T-helper 22 cell (primary cell): ENCODE data around the gene ELAVL3.

Source experiments
- DNase-seq: peaks from one replicate; pipeline ENCODE4 v3.0.0-alpha.2; 2020; ENCODE audit warnings: low read depth

Gene ELAVL3

GRCh38 chr19:11480715-11481533 lies at the start of gene ELAVL3:
Gene ELAVL3 (minus strand): TSS chr19:11481046. CDS start chr19:11480608, 438 bp downstream.
- DNase-seq = no peak

DNA sequence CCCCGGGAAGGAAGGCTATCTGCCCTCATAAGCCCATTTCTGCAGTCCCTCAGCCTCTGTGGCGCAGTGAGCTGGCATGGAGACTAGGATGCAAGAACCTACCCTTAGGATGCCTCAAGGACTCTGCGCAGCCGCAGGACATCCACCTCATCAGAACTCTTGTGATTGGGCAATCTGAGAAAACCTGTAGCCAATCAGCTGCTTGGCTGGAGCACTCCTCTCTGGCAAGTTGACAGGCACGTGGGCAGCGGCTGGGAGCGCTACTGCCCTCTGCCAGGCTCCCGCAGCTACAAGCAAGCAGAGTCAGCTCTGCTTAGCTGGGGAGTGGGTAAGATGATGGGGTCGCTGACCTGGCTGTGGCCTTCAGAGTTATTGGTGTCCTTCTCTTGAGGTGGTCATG lies 49.6 kb upstream of the ELAVL3 start:
- no peak for DNase-seq

DNA sequence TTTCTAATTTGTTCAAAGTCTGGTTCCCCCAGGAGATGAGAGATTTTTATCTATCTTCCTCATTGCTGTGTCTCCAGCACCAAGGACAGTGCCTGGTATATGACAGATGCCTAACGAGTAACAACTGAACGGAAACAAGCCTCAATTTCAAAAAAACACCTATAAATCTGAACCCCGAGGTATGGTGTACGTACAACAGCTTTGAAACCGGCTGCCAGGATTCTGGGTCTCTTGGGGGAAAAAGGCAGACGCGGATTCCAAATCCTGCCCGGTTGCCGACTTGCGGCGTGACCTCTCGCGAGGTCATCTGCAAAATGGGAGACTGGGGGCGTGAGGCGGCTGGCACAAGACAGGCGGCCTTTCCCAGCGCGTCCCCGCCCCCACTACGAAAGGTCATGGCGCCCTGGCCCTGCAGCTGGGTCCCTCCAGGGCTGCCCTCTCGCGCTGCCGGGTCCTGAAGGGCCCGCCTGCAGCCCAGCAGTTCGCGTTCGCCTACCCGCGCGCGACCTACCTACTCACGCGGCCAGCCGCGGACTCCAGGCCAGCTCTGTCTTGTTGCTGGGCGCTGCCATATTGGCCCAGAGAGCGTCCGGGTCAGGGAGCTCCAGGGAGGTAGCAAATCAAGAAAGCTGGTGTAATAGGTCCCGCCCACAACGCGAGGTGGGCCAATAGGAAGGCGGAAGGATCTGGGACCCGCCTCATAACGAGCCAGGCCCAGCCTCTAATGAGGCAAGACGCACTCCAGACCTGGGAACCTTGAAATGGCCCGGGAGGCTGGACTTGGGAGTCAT lies 47.9 kb upstream of the ELAVL3 start, which contains the start of gene ECSIT:
ECSIT (minus strand) TSS at position 584 of the 791 bp plus-strand sequence. CDS start 9,964 bp downstream, outside the sequence.
- DNase-seq = peak; percentile 80

- no peak for DNase-seq
These were observed 38.3 kb upstream of the ELAVL3 start for GRCh38 chr19:11519138-11519537.

DNA sequence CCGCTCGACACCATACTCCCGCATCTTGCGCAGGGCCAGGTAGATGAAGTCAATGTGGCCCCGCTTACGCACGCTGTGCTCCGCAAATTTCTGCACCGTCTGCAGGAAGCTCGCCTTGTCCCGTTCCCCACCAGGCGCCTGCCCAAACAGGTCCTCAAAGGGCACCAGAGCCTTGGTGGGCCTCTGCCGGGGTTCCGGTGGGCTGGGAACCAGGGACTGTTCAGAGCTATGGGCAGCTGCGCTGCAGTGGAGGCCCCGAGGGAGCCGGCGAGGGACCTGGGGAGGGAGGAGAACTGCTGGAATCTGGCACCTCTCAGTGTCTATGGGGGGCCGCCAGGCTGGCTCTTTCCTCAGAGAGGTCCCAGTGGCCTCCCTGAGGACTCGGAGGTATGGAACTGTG lies 33.1 kb upstream of the ELAVL3 start:
- DNase-seq = no peak

- DNase-seq = no peak
These were observed 29.6 kb upstream of the ELAVL3 start for GRCh38 chr19:11510444-11510843.

DNA sequence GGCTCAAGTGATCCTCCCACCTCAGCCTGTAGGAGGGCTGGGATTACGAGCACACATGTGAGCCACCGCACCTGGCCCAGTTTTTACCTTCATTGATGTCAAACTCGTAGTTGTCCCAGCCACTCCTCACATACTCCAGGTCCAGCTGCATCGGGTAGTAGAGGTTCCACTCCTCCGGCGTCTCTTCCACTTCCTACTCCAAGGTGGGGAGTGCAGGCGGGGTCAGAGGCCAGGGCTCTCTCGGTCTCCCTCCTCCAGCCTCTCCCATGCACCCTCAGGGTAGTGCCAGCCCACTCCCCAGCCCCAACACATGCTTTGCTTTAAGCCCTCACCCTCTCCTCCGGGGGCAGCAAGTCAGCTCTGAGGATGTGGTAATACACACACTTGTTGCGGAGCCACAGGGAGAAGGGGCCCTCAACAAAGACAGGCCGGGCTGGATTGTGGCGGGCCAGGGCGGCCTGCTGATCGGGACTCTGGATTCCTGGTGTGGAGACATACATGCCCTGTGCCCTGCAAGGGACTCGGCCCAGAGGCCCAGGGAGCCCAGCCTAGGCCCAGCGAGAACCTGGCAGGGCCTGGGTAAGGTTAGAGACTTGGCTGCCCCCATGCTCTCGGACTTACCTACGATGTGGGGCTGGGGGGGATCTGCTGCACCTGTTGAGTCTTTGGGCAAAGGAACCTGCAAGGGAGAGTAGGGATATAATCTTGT lies 26.7 kb upstream of the ELAVL3 start:
- no peak for DNase-seq

DNA sequence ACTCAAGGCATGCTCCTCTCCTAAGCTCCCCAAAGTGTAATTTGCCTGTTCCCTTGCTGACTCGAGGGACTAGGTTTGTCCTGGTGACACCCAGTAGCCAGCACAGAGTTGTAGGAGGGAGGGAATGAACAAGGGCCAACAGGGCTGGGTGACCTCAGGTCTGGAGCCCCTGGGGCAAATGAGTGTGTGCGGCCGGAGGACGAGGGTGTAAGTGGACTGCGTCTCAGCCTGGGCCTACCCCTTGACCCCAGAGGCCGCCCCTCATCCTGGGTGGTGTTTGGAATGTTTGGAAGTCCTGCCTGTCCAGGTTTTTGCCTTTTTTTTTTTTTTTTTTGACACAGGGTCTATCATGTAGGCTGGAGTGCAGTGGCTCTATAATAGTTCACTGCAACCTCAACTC lies 26.1 kb upstream of the ELAVL3 start:
- DNase-seq = no peak

- no peak for DNase-seq
These were observed 25.3 kb upstream of the ELAVL3 start for GRCh38 chr19:11506101-11506555.

DNA sequence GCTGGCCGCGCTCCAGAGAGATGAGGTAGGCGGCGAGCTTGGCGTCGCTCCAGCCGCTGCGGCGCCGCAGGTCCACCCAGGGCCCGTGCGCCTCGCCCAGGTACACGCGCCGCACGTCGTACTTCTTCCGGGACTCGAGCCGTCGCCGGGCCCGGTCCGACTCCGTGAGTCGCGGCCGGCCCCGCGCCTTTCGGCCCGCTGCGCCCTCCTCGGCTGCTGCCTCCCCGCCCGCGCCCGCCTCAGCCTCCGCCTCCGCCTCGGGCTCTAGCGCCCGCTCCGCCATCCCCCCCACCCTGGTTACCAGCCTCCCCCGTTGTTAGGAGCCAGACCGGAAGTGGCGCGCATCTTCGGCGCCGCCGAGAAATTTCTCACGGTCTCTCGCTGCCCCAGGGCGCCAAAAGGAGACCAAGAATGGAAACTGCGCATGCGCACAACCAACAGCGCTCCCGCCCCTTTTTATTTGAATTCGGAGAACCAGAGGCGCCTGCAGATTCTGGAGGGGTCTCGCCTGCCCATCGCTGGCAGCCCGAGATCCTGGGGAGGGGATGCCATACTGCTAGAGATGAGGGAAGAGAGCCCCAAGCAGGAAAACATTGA lies 24.8 kb upstream of the ELAVL3 start, which contains the start of gene ZNF653:
ZNF653 (minus strand) TSS at position 336 of the 597 bp plus-strand sequence; CDS start at position 283, 53 bp downstream.
- peak; percentile 85 for DNase-seq

DNA sequence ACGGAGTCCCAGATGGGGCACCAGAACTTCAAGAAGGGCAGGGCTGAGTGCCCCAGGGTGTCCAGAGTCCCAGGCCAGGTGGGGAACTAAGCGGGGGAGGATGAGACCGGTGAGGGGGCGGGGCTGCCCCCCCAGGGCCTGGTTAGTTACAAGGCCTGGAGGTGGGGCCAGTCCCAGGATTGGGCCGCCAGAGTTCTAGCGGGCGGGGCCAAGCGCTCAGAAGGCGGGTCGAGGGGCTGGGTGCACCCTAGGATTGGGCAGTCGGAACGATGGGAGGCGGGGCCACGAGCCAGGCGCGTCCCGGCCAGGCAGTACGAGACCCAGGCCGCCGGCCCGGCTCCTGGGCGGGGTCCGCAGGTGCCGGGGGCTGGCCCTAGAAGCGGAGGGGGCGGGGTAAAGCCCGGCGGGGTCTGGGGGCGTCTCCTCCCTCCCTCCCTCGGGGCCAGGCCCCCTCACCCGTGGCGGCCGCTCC lies 24.2 kb upstream of the ELAVL3 start:
- peak; percentile 93 for DNase-seq

GRCh38 chr19:11504502-11505031 lies 23.7 kb upstream of the ELAVL3 start:
- no peak for DNase-seq

- no peak for DNase-seq
These were observed 19.1 kb upstream of the ELAVL3 start for GRCh38 chr19:11499890-11500420.

GRCh38 chr19:11499220-11499726 lies 18.4 kb upstream of the ELAVL3 start:
- no peak for DNase-seq

DNA sequence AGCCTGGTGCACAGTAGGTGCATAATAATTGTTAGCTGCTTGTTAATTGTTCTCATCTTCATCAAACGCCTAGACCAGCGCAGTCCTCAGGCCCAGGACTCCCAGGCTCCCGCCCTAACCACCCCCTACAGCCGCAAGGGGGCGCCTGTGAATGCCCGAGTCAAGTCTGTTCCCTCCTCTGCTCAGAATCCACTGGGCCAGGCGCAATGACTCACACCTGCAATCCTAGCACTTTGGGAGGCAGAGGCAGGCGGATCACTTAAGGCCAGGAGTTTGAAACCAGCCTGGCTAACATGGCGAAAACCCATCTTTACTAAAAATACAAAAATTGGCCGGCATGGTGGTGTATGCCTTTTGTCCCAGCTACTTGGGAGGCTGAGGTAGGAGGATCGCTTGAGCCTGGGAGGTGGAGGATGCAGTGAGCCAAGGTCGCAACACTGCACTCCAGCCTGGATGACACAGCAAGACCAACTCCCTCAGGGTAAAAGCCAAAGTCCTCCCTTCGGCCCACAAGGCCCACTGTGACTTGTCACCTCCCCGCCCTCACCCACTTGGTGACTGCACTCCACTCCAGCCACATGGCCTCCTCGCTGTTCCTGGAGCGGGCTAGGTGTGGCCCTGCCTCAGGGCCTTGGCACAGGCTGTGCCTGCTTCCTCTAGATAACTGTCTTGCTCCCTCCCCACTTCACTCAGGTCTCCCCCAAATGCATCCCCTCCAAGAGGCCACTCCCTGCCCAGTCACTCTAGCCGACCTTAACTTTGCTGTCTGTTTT lies 15.7 kb upstream of the ELAVL3 start:
- peak; percentile 20 for DNase-seq

- no peak for DNase-seq
These were observed 15.0 kb upstream of the ELAVL3 start for GRCh38 chr19:11495885-11496284.

DNA sequence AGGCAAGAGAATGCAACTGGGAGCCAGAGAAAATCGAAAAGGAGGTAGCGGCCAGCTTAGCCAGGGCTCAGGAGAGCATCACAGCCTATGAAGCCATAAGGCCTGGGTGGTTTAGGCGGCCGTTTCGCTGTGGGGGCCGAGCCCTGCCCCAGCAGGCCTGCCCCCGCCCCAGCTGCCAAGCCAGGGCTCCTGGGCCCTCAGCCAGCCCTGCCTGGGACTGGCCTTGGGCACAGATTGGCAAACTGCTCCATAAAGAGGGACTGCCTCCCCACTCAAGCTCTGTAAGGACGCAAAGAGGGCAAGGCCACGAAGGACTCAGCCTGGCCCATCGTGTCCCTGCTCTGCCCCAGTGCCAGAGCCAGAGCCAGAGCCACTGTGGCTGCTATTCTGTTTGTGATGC lies 14.6 kb upstream of the ELAVL3 start:
- no peak for DNase-seq

DNA sequence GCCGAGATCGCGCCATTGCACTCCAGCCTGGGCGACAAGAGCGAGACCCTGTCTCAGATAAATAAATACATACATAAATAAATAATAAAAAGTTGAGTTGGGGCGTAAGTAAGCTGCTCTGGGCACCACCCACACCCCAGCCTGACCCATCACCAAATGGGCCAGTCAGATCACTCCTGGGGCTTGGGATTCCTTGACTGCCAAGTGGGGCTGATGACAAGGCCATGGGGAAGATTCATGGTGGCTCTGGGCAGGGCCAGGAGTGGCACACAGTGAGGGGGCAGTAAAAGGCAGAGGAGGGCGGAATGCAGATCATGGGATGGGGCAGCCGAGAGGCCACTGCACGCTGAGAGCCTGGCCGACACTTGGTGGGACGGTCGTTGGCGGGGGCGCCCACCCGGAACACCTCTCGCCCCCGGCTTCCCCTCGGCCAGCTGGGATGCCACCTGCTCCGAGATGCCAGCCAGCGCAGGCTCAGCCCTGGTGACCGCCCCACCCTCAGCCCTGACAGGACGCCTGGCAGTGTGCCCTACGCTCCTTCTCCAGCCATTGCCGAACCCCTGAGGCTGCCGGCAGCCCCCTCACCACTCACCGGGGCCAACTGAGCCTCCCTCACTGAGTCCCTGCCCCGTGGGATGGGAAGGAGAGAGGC lies 13.9 kb upstream of the ELAVL3 start:
- DNase-seq = no peak

DNA sequence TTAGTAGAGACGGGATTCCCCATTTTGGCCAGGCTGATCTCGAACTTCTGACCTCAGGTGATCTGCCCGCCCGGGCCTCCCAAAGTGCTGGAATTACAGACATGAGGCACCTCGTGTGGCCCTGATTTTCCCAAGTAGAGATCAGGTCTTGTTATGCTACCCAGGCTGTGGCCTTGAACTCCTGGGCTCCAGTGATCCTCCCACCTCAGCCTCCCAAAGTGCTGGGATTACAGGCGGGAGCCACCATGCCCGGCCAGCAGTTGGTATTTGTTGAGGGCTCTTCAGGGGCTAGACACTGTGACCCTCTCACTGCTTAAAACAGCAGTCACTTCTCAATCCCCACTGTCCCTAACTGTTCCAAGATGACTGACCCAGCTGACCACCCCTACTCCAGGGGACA lies 8.5 kb upstream of the ELAVL3 start:
- no peak for DNase-seq
